ENCODE data around the gene SLC7A4.

GRCh38 chr22:21022955-21023614, 9.3 kb downstream of the SLC7A4 start:
- TF ChIP-seq CTCF (IDR thresholded peaks at IDR 0.05), result no peak
- no peak for TF ChIP-seq POLR2A (IDR thresholded peaks at IDR 0.05)
